ENCODE measurements around the gene FLAD1. TPM values are rescaled to one million over a fixed set of nuclear protein-coding genes. Genes with fewer than 3 reads are reported as not detected.

The FLAD1 gene
- polyA plus RNA-seq, 2 of the 4 experiments (the other 2 are of a cell fraction): 34.1 to 43.5 TPM

DNA sequence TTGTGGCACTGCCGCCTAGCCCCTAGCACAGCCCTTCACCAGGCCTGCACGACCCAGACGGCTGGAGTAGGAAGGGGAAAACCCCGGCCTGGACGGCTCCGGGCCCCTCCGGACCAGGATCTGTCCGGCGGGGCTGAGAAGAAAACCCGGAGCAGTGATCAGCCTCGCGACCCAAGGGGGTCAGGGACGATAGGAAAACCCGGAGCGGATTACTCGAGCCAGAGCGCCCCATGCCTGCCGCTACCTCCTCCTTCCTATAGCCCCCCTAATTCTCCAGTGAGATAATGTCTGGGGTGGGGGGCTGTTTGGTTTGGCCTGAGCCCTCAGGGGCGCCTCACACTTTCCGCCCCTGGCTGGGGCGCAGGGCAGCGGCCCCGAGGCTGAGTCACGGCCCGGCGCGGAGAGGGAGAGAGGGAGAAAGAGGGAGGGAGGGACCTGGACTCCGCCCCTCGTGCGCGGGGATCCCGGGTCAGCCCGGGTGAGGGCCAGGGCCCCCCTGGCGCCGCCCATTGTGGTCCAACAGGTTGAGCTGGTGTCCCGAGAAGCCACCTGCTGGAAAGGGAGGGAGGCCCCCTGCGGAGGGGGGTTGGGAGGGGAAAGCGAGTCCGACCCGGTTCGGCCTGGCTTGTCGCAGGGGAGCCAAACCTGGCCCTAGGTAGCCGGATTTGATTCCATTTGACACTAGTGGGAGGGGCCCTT, 17.7 kb downstream of the FLAD1 start (continued):
- no peak for TF ChIP-seq POLR2AphosphoS2 (conservative IDR thresholded peaks at IDR 0.05; ENCODE audit: low read length)
- TF ChIP-seq HOXB5 (CRISPR knock-in tag; IDR thresholded peaks at IDR 0.05): peak; percentile 57; the same call in 1 of the 2 replicates
- TF ChIP-seq HEYL (CRISPR knock-in tag; IDR thresholded peaks at IDR 0.05): no peak
- no peak for TF ChIP-seq ZC3H11A (IDR thresholded peaks at IDR 0.05)
- TF ChIP-seq, protein P1, sequence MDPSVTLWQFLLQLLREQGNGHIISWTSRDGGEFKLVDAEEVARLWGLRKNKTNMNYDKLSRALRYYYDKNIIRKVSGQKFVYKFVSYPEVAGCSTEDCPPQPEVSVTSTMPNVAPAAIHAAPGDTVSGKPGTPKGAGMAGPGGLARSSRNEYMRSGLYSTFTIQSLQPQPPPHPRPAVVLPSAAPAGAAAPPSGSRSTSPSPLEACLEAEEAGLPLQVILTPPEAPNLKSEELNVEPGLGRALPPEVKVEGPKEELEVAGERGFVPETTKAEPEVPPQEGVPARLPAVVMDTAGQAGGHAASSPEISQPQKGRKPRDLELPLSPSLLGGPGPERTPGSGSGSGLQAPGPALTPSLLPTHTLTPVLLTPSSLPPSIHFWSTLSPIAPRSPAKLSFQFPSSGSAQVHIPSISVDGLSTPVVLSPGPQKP (IDR thresholded peaks at IDR 0.05; ENCODE audit: low read depth, low read length): no peak
- TF ChIP-seq, protein P2, sequence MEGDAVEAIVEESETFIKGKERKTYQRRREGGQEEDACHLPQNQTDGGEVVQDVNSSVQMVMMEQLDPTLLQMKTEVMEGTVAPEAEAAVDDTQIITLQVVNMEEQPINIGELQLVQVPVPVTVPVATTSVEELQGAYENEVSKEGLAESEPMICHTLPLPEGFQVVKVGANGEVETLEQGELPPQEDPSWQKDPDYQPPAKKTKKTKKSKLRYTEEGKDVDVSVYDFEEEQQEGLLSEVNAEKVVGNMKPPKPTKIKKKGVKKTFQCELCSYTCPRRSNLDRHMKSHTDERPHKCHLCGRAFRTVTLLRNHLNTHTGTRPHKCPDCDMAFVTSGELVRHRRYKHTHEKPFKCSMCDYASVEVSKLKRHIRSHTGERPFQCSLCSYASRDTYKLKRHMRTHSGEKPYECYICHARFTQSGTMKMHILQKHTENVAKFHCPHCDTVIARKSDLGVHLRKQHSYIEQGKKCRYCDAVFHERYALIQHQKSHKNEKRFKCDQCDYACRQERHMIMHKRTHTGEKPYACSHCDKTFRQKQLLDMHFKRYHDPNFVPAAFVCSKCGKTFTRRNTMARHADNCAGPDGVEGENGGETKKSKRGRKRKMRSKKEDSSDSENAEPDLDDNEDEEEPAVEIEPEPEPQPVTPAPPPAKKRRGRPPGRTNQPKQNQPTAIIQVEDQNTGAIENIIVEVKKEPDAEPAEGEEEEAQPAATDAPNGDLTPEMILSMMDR (IDR thresholded peaks at IDR 0.05): no peak
- TF ChIP-seq, protein P3, sequence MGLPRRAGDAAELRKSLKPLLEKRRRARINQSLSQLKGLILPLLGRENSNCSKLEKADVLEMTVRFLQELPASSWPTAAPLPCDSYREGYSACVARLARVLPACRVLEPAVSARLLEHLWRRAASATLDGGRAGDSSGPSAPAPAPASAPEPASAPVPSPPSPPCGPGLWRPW (IDR thresholded peaks at IDR 0.05): no peak
- TF ChIP-seq FOSL2 (IDR thresholded peaks at IDR 0.05): peak; percentile 81
- peak; percentile 98 for TF ChIP-seq FOSL2 (CRISPR knock-in tag; IDR thresholded peaks at IDR 0.05)
- TF ChIP-seq RNF2 (IDR thresholded peaks at IDR 0.05; ENCODE audit: borderline replicate concordance, low read depth): no peak
- TF ChIP-seq RAD21 (conservative IDR thresholded peaks at IDR 0.05 in 1 of 2, IDR thresholded peaks at IDR 0.05 in 1 of 2): no peak; a peak in 3 of 5 replicates
- TF ChIP-seq, protein P4, sequence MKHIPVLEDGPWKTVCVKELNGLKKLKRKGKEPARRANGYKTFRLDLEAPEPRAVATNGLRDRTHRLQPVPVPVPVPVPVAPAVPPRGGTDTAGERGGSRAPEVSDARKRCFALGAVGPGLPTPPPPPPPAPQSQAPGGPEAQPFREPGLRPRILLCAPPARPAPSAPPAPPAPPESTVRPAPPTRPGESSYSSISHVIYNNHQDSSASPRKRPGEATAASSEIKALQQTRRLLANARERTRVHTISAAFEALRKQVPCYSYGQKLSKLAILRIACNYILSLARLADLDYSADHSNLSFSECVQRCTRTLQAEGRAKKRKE (CRISPR knock-in tag; IDR thresholded peaks at IDR 0.05; ENCODE audit: low read depth): no peak
- TF ChIP-seq NPAS2 (CRISPR knock-in tag; IDR thresholded peaks at IDR 0.05; ENCODE audit: borderline replicate concordance): no peak
- peak; percentile 56 for TF ChIP-seq MYC (IDR thresholded peaks at IDR 0.05; ENCODE audit: borderline replicate concordance, low read length)
- TF ChIP-seq SREBF2 (IDR thresholded peaks at IDR 0.05): no peak
- TF ChIP-seq POLR2A (IDR thresholded peaks at IDR 0.05; ENCODE audit: low read length): no peak; the same call in none of the 2 replicates
- no peak for TF ChIP-seq BHLHE40 (IDR thresholded peaks at IDR 0.05; ENCODE audit: low read depth, low read length)
- peak; percentile 87 for TF ChIP-seq TFCP2L1 (CRISPR knock-in tag; IDR thresholded peaks at IDR 0.05)
- TF ChIP-seq HOXB13 (CRISPR knock-in tag; IDR thresholded peaks at IDR 0.05; ENCODE audit: low read depth): no peak
- TF ChIP-seq ESRRA (IDR thresholded peaks at IDR 0.05; ENCODE audit: borderline replicate concordance, low read length): no peak
- no peak for TF ChIP-seq CHD4 (IDR thresholded peaks at IDR 0.05; ENCODE audit: borderline replicate concordance)
- TF ChIP-seq GATA3 (IDR thresholded peaks at IDR 0.05; ENCODE audit: borderline replicate concordance): no peak; the same call in 1 of the 2 replicates
- TF ChIP-seq KDM1A (IDR thresholded peaks at IDR 0.05; ENCODE audit: low read depth): no peak
- no peak for TF ChIP-seq FOXS1 (CRISPR knock-in tag; IDR thresholded peaks at IDR 0.05)
- peak; percentile 94 for TF ChIP-seq MAZ (IDR thresholded peaks at IDR 0.05; ENCODE audit: borderline replicate concordance, low read depth, low read length)
- TF ChIP-seq SMC3 (IDR thresholded peaks at IDR 0.05): no peak; the same call in 2 of the 3 replicates
- no peak for TF ChIP-seq CBX2 (IDR thresholded peaks at IDR 0.05; ENCODE audit: borderline replicate concordance, low read depth)
- TF ChIP-seq JUN (IDR thresholded peaks at IDR 0.05): peak; percentile 66 to 89
- TF ChIP-seq, protein P5, sequence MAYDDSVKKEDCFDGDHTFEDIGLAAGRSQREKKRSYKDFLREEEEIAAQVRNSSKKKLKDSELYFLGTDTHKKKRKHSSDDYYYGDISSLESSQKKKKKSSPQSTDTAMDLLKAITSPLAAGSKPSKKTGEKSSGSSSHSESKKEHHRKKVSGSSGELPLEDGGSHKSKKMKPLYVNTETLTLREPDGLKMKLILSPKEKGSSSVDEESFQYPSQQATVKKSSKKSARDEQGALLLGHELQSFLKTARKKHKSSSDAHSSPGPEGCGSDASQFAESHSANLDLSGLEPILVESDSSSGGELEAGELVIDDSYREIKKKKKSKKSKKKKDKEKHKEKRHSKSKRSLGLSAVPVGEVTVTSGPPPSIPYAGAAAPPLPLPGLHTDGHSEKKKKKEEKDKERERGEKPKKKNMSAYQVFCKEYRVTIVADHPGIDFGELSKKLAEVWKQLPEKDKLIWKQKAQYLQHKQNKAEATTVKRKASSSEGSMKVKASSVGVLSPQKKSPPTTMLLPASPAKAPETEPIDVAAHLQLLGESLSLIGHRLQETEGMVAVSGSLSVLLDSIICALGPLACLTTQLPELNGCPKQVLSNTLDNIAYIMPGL (CRISPR knock-in tag; IDR thresholded peaks at IDR 0.05; ENCODE audit: borderline replicate concordance): no peak
- peak; percentile 30 for TF ChIP-seq MAFK (IDR thresholded peaks at IDR 0.05; ENCODE audit: partially characterized antibody)
- TF ChIP-seq RFX5 (IDR thresholded peaks at IDR 0.05): peak; percentile 83
- TF ChIP-seq, protein P6, sequence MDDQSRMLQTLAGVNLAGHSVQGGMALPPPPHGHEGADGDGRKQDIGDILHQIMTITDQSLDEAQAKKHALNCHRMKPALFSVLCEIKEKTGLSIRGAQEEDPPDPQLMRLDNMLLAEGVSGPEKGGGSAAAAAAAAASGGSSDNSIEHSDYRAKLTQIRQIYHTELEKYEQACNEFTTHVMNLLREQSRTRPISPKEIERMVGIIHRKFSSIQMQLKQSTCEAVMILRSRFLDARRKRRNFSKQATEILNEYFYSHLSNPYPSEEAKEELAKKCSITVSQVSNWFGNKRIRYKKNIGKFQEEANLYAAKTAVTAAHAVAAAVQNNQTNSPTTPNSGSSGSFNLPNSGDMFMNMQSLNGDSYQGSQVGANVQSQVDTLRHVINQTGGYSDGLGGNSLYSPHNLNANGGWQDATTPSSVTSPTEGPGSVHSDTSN (IDR thresholded peaks at IDR 0.05): peak; percentile 51
- TF ChIP-seq NFE2L2 (conservative IDR thresholded peaks at IDR 0.05; ENCODE audit: low read length): no peak
- TF ChIP-seq ZSCAN20 (CRISPR knock-in tag; IDR thresholded peaks at IDR 0.05): no peak
- TF ChIP-seq ZNF302 (CRISPR knock-in tag; IDR thresholded peaks at IDR 0.05): no peak
- no peak for TF ChIP-seq PHF8 (IDR thresholded peaks at IDR 0.05; ENCODE audit: borderline replicate concordance, low read depth)
- no peak for TF ChIP-seq NR3C1 (IDR thresholded peaks at IDR 0.05)
- TF ChIP-seq, protein P7, sequence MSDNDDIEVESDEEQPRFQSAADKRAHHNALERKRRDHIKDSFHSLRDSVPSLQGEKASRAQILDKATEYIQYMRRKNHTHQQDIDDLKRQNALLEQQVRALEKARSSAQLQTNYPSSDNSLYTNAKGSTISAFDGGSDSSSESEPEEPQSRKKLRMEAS (IDR thresholded peaks at IDR 0.05): peak; percentile 91
